Naive thymus-derived CD4-positive, alpha-beta T cell (primary cell): ENCODE data around the gene MS4A10. TPM values are rescaled to one million over a fixed set of nuclear protein-coding genes. Genes with fewer than 3 reads are reported as not detected.
A peak's percentile ranks its signal among the peaks of the same experiment; 100 is the strongest.
"Not testable (repeated sequence)": the region's sequence is repeated elsewhere in the genome, so short reads cannot be mapped to it uniquely, and the experiment has no call there.

Source experiments
- ATAC-seq: fragments of 150-1000 bp; cut with Tn5 transposase; 2 replicates; pipeline ENCODE4 v1.10.0; 2021; ENCODE audit warnings: mild to moderate bottlenecking, moderate library complexity
- CTCF ChIA-PET: fragments of 350-600 bp; sonication (Branson Sonifier 250); formaldehyde crosslinking; loops from one replicate; lab custom pipeline; 2021; ENCODE audit warnings: antibody characterized with exemption; lab: Charles Lee
- POLR2A ChIA-PET: fragments of 350-600 bp; sonication (Branson Sonifier 250); formaldehyde crosslinking; loops from one replicate; lab custom pipeline; 2021; ENCODE audit warnings: antibody characterized with exemption, inconsistent platforms; lab: Charles Lee
- DNase-seq, 9 donors: peaks; one replicate each; pipeline versions ENCODE4 v3.0.0 to v3.0.0-alpha.2; 2020 to 2022; ENCODE audit warnings: mixed read lengths in 1 of 9
- H3K27ac ChIP-seq: one replicate; pipeline ENCODE4 v1.7.0; 2013; ENCODE audit warnings: mild to moderate bottlenecking, low read depth, low read length, moderate library complexity
- H3K27me3 ChIP-seq, 2 donors: one replicate each; pipeline ENCODE4 v1.7.0; 2013; ENCODE audit warnings: low read length in 2 of 2, mild to moderate bottlenecking in 2 of 2, moderate library complexity in 2 of 2; ENCODE audit not compliant: control insufficient read depth in 2 of 2, insufficient read depth in 2 of 2
- H3K36me3 ChIP-seq, 3 experiments: 1 replicate in 2 of 3; 2 replicates in 1 of 3; pipeline ENCODE4 v1.7.0; 2013; ENCODE audit warnings: low read length in 3 of 3, mild to moderate bottlenecking in 3 of 3, moderate library complexity in 1 of 3; ENCODE audit not compliant: insufficient read depth in 3 of 3, control insufficient read depth in 2 of 3
- H3K4me1 ChIP-seq, 2 donors: one replicate each; pipeline ENCODE4 v1.7.0; 2013; ENCODE audit warnings: low read length in 2 of 2, mild to moderate bottlenecking in 2 of 2, moderate library complexity in 1 of 2; ENCODE audit not compliant: control insufficient read depth in 2 of 2, insufficient read depth in 2 of 2
- H3K4me3 ChIP-seq: 2 replicates; pipeline ENCODE4 v1.7.0; 2013; ENCODE audit warnings: mild to moderate bottlenecking, low read length
- H3K9me3 ChIP-seq, 3 experiments: 1 replicate in 2 of 3; 2 replicates in 1 of 3; pipeline ENCODE4 v1.7.0; 2013; ENCODE audit warnings: low read length in 3 of 3; ENCODE audit not compliant: control insufficient read depth in 2 of 3
- H3K27ac Mint-ChIP-seq, 9 donors: one replicate each; pipeline ENCODE4 v1.8.0; 2020 to 2022; ENCODE audit warnings: mixed read lengths in 9 of 9, mild to moderate bottlenecking in 8 of 9, moderate library complexity in 5 of 9, inconsistent platforms in 2 of 9
- H3K27me3 Mint-ChIP-seq, 5 donors: one replicate each; pipeline ENCODE4 v1.8.0; 2021 to 2022; ENCODE audit warnings: mixed read lengths in 5 of 5, mild to moderate bottlenecking in 1 of 5
- H3K36me3 Mint-ChIP-seq, 5 donors: one replicate each; pipeline ENCODE4 v1.8.0; 2020 to 2022; ENCODE audit warnings: mixed read lengths in 5 of 5, mild to moderate bottlenecking in 3 of 5, inconsistent platforms in 1 of 5
- H3K4me1 Mint-ChIP-seq, 7 donors: one replicate each; pipeline ENCODE4 v1.8.0; 2020 to 2022; ENCODE audit warnings: mixed read lengths in 7 of 7, mild to moderate bottlenecking in 3 of 7, inconsistent platforms in 1 of 7
- H3K4me3 Mint-ChIP-seq, 10 donors: one replicate each; pipeline ENCODE4 v1.8.0; 2020 to 2022; ENCODE audit warnings: mild to moderate bottlenecking in 10 of 10, mixed read lengths in 10 of 10, moderate library complexity in 6 of 10, inconsistent platforms in 2 of 10
- H3K9me3 Mint-ChIP-seq, 11 donors: one replicate each; pipeline ENCODE4 v1.8.0; 2020 to 2022; ENCODE audit warnings: mixed read lengths in 11 of 11, mild to moderate bottlenecking in 4 of 11, inconsistent platforms in 1 of 11, moderate library complexity in 1 of 11
- intact Hi-C, 2 donors: fragments of 100-400 bp; cut with micrococcal nuclease; formaldehyde crosslinking; loops; one replicate each; pipeline ENCODE4 v1.15.1; 2023
- polyA plus RNA-seq, 2 donors: library from polyadenylated mRNA; unstranded; fragments of 300-500 nt; fragmentation: Illumina TruSeq; gene quantifications; one replicate each; pipeline ENCODE4 v1.2.3, GENCODE V29; 2021
- total RNA-seq, 6 experiments: library from RNA in 5 of 6; stranded (reverse) in 5 of 6; gene quantifications; 1 replicate in 5 of 6; 2 replicates in 1 of 6; pipeline ENCODE4 v1.2.3 and lab custom pipeline; 2021 to 2026

MS4A10 gene
- total and polyA plus RNA-seq, 7 experiments from 2014 or later = not detected

DNA sequence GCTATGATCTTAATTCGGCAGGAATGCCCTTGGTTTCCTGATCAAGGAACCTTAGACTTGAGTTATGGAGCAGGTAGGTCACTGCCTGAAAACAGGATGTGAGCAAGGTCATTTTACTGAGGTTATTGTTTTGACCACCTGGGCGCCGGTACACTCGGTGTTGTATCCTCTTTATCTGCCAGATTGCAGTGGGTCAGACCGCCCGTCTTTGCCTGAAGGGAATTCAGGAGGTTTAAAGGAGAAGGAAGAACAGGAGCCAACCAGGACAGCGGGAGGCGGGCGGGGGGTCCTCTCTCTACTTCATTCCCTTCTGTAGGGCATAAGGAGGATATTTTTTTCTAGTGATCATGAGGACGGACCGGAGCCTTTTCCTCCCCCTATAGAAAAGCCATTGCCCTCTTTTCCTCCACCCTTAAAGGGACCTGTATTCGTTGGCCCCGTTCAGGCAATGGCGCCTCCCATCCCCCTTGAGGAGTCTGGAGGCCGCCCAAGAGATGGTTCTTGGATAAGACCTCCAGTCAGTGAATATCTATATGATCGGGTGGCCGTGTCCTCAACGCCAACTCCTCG lies 27.8 kb upstream of the MS4A10 start:
- H3K27ac ChIP-seq = no peak overlapping the region
- Mint-ChIP-seq H3K4me3 (no peak overlapping the region), H3K27me3 (peaks cover 30 to 49% (median 44%) of the 10 kb centered on the region in 5 donors), H3K9me3 (no peaks in the 10 kb centered on the region), H3K4me1 (peaks cover 0 to 5% (median 0%) of the 10 kb centered on the region in 7 donors), H3K36me3 (no peaks in the 10 kb centered on the region), H3K27ac (peak overlapping the region in 1 of 9 donors; percentile 43)
- H3K27me3 ChIP-seq = no peaks in the 10 kb centered on the region
- no peaks in the 10 kb centered on the region for H3K36me3 ChIP-seq
- POLR2A ChIA-PET = no interaction called here
- no peaks in the 10 kb centered on the region for H3K9me3 ChIP-seq
- DNase-seq (no peak), ATAC-seq (no peak)
- CTCF ChIA-PET = no interaction called here
- no peaks in the 10 kb centered on the region for H3K4me1 ChIP-seq
- no peak overlapping the region for H3K4me3 ChIP-seq
- intact Hi-C loops = loop anchor here in 1 of 2 donors (5.0 kb wide), 1 partner anchor 395 kb away; no protein-coding TSS in a partner anchor

DNA sequence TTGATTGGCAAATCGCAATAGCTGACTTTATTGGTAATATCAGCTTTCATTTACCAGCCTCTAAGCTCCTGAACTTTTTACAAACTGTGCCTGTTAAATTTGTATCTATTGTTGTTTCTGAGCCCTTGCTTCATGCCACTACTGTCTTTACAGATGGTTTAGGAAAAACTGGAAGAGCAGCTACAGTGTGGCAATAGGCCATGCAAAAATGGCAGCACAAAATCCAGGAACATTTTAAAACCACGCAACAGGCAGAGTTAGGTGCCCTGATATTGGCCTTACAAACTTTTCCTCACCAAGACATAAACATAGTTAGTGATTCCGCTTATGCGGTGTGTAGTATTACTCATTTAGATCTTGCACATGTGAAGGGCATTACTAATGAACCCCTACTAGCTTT lies 26.5 kb upstream of the MS4A10 start:
- H3K27ac ChIP-seq, H3K4me3 Mint-ChIP-seq, DNase-seq, H3K4me1 Mint-ChIP-seq, H3K36me3 Mint-ChIP-seq, H3K4me1 ChIP-seq, H3K36me3 ChIP-seq, H3K9me3 ChIP-seq, H3K27ac Mint-ChIP-seq, H3K9me3 Mint-ChIP-seq, CTCF ChIA-PET, POLR2A ChIA-PET, H3K27me3 ChIP-seq, H3K4me3 ChIP-seq, ATAC-seq: not testable (repeated sequence)
- peaks cover 26 to 43% (median 40%) of the 10 kb centered on the region in 5 donors for H3K27me3 Mint-ChIP-seq
- intact Hi-C loops = loop anchor here in 1 of 2 donors (5.0 kb wide), 1 partner anchor 396 kb away; no protein-coding TSS in a partner anchor

DNA sequence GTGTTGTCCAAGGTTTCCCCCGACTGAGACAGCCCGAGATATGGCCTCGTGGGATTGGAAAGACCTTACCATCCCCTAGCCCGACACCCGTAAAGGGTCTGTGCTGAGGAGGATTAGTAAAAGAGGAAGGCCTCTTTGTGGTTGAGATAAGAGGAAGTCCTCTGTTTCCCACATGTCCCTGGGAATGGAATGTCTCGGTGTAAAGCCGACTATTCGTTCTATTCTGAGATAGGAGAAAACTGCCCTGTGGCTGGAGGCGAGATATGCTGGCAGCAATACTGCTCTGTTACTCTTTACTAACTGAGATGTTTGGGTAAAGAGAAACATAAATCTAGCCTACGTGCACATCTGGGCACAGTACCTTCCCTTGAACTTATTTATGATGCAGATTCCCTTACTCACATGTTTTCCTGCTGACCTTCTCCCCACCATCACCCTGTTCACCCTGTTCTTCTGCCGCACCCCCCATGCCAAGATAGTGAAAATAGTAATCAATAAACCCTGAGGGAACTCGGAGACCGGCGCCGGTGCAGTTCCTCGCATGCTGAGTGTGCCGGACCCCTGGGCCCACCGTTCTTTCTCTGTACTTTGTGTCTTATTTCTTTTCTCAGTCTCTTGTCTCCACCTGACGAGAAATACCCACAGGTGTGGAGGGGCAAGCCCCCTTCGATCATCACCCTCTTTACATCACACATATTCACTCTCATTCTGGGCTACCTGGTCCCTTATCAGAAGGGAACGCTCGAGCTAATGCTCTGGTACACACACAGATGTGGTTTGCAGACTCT lies 25.5 kb upstream of the MS4A10 start:
- DNase-seq = not testable (repeated sequence)

DNA sequence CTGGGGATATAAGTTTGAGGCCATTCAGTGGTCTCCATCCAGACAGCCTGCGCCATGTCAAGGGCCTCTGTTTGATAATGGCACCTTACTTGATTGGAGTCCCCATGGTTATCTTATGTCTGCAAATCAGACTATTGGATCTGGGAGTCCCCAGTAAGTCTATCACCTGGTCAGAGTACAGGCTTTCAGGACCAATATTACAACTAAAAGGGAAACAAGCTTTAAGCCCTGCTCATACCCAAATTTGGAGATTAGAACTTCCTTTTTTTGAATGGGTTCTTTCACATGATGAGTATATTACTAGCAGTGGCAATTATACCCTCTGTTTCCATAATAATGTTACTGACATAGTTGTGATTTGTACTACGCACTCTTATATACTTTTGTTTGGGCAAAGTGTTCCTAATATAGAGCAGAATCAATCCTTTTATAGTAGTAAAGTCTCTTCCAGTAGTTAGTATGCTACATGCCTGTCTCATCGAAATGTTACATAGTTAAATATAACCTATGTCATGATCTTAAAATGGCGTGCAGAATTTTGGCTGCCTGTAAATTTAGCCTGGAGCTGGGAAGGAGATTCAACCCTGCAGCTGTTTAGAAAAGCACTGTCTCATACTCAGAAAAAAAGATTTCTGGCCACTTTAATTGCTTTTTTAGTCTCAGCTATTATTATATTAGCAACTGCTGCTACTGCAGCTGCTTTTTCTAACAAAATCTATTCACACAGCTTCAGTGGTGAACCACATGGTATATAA lies 23.5 kb upstream of the MS4A10 start:
- H3K9me3 Mint-ChIP-seq = no peaks in the 10 kb centered on the region
- Histone ChIP-seq H3K27ac (no peak overlapping the region), H3K27me3 (no peaks in the 10 kb centered on the region), H3K36me3 (no peaks in the 10 kb centered on the region), H3K4me1 (no peaks in the 10 kb centered on the region), H3K4me3 (no peak overlapping the region), H3K9me3 (no peaks in the 10 kb centered on the region)
- H3K4me3 Mint-ChIP-seq = no peak overlapping the region
- no peak for DNase-seq
- H3K27ac Mint-ChIP-seq = no peak overlapping the region
- intact Hi-C loops = no loop called here
- no peak for ATAC-seq
- POLR2A ChIA-PET = no interaction called here
- CTCF ChIA-PET = interaction anchor here (0.6 kb wide), 1 partner anchor 12 kb away, joined by 3 read pairs; no protein-coding TSS in a partner anchor
- H3K36me3 Mint-ChIP-seq = no peaks in the 10 kb centered on the region
- peaks cover 0 to 6% (median 0%) of the 10 kb centered on the region in 7 donors for H3K4me1 Mint-ChIP-seq
- H3K27me3 Mint-ChIP-seq = peaks cover 41 to 57% (median 48%) of the 10 kb centered on the region in 5 donors

More for the DNA sequence above, 25.5 kb upstream of the MS4A10 start:
- H3K4me1 ChIP-seq, CTCF ChIA-PET, H3K36me3 ChIP-seq, H3K27me3 ChIP-seq, H3K4me3 ChIP-seq, H3K36me3 Mint-ChIP-seq, H3K4me1 Mint-ChIP-seq, H3K9me3 ChIP-seq, H3K27ac ChIP-seq, H3K4me3 Mint-ChIP-seq, H3K9me3 Mint-ChIP-seq, ATAC-seq, H3K27ac Mint-ChIP-seq, POLR2A ChIA-PET: not testable (repeated sequence)
- peaks cover 31 to 51% (median 43%) of the 10 kb centered on the region in 5 donors for H3K27me3 Mint-ChIP-seq
- intact Hi-C loops = loop anchor here in 1 of 2 donors (5.0 kb wide), 1 partner anchor 397 kb away; no protein-coding TSS in a partner anchor

DNA sequence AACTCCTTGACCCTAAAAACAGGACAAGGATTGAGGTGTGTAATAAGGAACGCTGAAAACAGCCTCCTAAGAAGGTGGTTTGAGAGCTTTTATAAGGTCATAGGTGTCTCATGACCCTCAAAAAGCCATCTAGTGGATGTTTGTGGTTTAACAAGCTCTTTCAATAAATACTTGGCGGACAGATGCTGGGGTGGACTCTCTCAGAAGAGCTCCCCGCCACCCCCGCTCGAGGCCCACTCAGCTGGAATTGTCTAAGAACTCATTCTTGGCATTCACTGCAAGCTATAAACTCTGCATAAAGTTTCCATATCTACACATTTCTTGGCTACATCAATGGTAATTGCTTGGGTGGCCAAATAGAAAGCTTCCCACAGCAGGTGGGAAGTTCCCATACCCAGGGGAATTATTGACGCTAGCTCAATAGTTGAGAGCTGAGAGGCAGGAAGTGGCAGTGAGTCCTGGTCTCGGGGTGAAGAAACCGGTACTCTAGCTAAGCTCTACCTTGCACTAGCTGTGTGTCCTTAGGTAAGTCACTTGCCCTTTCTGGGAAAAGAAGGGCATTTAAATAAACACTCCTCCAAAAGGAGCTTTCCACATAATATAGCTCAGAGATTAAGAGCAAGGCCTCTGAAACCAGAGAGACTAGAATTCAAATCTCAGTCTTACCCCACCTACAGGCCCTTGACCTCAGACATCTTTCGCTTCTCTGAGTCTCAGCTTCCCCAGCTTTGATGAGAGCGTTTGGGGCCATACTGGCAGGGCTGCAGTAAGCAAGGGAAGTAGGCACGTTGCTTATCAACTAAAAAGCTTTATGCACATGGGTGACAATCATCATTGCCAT lies 22.1 kb upstream of the MS4A10 start:
- ChIA-PET CTCF (interaction anchor here (0.5 to 1.5 kb wide), 4 partner anchors 12 to 1752 kb away, joined by 3 to 7 read pairs (median 4); no protein-coding TSS in a partner anchor), POLR2A (no interaction called here)
- intact Hi-C loops = no loop called here
- Mint-ChIP-seq H3K36me3 (no peaks in the 10 kb centered on the region), H3K27me3 (peaks cover 33 to 57% (median 43%) of the 10 kb centered on the region in 5 donors), H3K4me3 (no peak overlapping the region), H3K27ac (no peak overlapping the region), H3K9me3 (no peaks in the 10 kb centered on the region), H3K4me1 (peaks cover 0 to 6% (median 0%) of the 10 kb centered on the region in 7 donors)
- no peaks in the 10 kb centered on the region for H3K36me3 ChIP-seq
- no peak overlapping the region for H3K4me3 ChIP-seq
- no peaks in the 10 kb centered on the region for H3K4me1 ChIP-seq
- H3K9me3 ChIP-seq = no peaks in the 10 kb centered on the region
- no peak for ATAC-seq
- H3K27me3 ChIP-seq = no peaks in the 10 kb centered on the region
- no peak for DNase-seq
- no peak overlapping the region for H3K27ac ChIP-seq
